Measurements from ENCODE around the gene SUPT4H1.

Gene SUPT4H1

GRCh38 chr17:58302919-58303585, 48.9 kb downstream of the SUPT4H1 start:
- DNase-seq: peak; percentile 80

DNA sequence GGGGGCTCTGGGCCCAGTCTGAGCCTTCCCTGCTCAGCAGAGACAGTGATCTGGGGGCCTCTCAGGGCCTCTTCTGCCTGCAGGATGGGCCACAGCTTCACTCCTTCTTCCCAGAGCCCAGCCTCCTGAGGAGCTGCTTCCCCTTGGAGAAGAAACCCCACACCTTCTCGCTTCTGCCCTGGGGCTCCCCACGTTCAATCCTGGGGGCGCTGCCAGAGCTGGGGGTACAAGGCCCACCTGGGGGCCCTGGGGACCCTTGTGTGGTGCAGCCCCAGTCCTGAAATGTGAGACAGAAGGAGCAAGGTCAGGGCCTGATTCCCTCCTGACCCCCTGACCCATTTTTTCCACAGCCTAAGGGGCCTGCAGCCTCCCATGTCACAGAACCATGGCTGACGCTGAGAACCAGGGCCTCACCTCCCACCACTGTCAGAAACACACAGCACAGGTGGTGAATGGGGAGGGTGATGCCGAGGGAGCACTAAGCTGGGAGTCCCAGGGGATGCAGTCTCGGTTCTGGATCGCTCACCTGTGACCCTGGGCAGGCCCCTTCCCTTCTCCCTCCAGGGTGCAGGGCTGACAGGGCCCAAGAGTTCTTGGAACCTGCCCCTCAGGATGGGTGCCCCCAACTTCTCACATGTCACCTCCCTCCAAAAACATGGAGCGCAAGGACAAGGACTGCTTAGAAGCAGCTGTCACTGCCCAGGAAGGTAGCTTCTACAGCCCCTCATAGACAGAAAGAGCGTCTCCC, 49.7 kb downstream of the SUPT4H1 start:
- DNase-seq: no peak

GRCh38 chr17:58301504-58302150, 50.4 kb downstream of the SUPT4H1 start:
- no peak for DNase-seq

GRCh38 chr17:58300336-58300735, 51.7 kb downstream of the SUPT4H1 start:
- no peak for DNase-seq

Data from MV-4-11 (cell line).